Endothelial cell (in vitro differentiated cells): ENCODE results near the gene RAB25. TPM values are rescaled to one million over a fixed set of nuclear protein-coding genes. Genes with fewer than 3 reads are reported as not detected.

Experiments used
- DNase-seq: peaks from one replicate; pipeline ENCODE4 v3.0.0; 2021; ENCODE audit warnings: low spot score
- H3K27ac Mint-ChIP-seq: one replicate; pipeline ENCODE4 v1.8.0; 2021; ENCODE audit warnings: mixed read lengths, inconsistent platforms; ENCODE audit not compliant: unreplicated experiment
- H3K27me3 Mint-ChIP-seq: one replicate; pipeline ENCODE4 v1.8.0; 2021; ENCODE audit warnings: mild to moderate bottlenecking, moderate library complexity, mixed read lengths, inconsistent platforms; ENCODE audit not compliant: unreplicated experiment
- H3K36me3 Mint-ChIP-seq: one replicate; pipeline ENCODE4 v1.8.0; 2021; ENCODE audit warnings: mild to moderate bottlenecking, low read depth, mixed read lengths, inconsistent platforms; ENCODE audit not compliant: unreplicated experiment
- H3K4me1 Mint-ChIP-seq: one replicate; pipeline ENCODE4 v1.8.0; 2021; ENCODE audit warnings: mild to moderate bottlenecking, mixed read lengths, inconsistent platforms; ENCODE audit not compliant: unreplicated experiment
- H3K4me3 Mint-ChIP-seq: one replicate; pipeline ENCODE4 v1.8.0; 2021; ENCODE audit warnings: mild to moderate bottlenecking, mixed read lengths, inconsistent platforms; ENCODE audit not compliant: unreplicated experiment
- H3K9me3 Mint-ChIP-seq: one replicate; pipeline ENCODE4 v1.8.0; 2021; ENCODE audit warnings: mixed read lengths, inconsistent platforms; ENCODE audit not compliant: unreplicated experiment
- long read RNA-seq: library from polyadenylated mRNA; unstranded; transcript quantifications from one replicate; pipeline ENCODE4 v2.0.0, GENCODE V29; 2020; ENCODE audit not compliant: unreplicated experiment
- total RNA-seq: library from RNA; stranded (reverse); fragmentation: NEBNext Ultra II Directional; extraction: Animal tissue kit (Norgen Biotek cat#: 25700); gene quantifications from one replicate; pipeline ENCODE4 v1.2.1, GENCODE V29; 2021; ENCODE audit not compliant: unreplicated experiment
- TF ChIP-seq, protein P1 (sequence below): fragments of 200-600 bp; sonication (generic); IDR thresholded peaks from one replicate; pipeline ENCODE4 v1.5.0; 2021; ENCODE audit warnings: antibody characterized with exemption; ENCODE audit not compliant: unreplicated experiment

The RAB25 gene
- total RNA-seq = 1.6 TPM
- long read RNA-seq, partial matches to known transcripts = 0 of 2 reads
- long read RNA-seq, other reads (novel, unspliced or antisense) = 0 of 2 reads

DNA sequence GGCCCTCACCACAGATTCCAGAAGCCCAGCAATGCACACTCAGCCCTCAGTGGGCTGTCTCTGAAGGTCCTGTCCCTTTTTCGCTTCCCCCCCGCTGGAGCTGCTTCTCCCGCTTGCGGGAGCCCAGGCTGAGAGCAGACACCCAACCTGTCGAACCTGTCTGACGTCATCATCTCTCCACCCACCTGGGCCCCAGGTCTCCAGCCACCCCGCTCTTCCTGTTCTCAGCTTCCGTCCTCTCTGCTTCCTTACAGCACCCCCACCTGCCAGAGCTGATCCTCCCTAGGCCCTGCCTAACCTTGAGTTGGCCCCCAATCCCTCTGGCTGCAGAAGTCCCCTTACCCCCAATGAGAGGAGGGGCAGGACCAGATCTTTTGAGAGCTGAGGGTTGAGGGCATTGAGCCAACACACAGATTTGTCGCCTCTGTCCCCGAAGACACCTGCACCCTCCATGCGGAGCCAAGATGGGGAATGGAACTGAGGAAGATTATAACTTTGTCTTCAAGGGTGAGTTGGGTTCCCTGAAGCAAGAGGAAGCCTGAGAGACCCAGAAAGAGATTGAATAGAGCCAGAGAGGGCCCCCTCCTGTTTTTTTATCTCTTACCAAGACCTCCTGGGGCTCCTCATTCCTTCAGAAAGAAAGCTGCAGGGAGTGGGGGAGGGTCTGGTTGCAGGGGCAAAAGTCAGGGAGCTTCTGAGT lies at the start of gene RAB25:
Gene RAB25 (plus strand): TSS at position 224 of the 700 bp plus-strand sequence. CDS start 241 bp downstream, at position 465.
- DNase-seq = no peak
- Mint-ChIP-seq H3K4me3 (peak within 1 kb of the TSS; percentile 62), H3K27me3 (peaks cover 1% of the 10 kb centered on the region)

DNA sequence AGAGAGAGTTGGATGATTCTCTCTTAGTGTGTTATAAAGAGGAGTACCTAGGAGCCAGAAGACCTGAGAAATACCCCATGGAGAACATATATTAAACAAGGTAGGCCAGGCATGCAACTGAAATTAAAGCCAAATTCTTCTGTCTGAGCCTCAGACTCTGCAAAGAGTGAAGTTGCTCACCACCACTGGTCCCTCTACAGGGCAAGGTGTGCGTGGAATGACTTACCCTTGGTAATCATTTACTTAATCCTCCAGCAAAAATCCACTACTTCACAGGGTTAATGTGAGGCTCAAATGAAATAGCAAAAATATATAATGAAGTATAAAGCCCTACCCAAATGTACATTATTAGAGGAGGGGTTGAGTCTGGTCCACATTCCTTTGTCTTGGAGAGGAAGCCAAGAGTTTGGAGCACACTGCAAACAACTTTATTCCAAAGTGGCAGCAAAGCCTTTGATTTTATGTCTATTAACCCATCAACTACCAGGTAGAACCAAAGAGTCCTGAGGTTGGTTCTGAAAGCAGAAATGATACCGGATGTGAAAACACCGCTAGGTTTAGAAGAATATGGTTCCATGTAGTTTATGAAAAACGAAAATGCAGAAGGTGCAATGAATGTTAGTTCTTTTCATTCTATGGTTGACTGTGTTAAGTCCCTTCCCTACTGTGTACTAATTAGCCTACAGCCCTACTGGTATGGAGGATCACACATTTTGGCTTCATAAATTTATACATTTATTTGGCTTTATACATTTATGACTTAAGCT lies 48.7 kb upstream of the RAB25 start:
- H3K4me3 Mint-ChIP-seq = no peak overlapping the region
- H3K27me3 Mint-ChIP-seq = peaks cover 3% of the 10 kb centered on the region
- H3K4me1 Mint-ChIP-seq = peaks cover 20% of the 10 kb centered on the region

More for the DNA sequence above, at the start of gene RAB25:
- TF ChIP-seq, protein P1, sequence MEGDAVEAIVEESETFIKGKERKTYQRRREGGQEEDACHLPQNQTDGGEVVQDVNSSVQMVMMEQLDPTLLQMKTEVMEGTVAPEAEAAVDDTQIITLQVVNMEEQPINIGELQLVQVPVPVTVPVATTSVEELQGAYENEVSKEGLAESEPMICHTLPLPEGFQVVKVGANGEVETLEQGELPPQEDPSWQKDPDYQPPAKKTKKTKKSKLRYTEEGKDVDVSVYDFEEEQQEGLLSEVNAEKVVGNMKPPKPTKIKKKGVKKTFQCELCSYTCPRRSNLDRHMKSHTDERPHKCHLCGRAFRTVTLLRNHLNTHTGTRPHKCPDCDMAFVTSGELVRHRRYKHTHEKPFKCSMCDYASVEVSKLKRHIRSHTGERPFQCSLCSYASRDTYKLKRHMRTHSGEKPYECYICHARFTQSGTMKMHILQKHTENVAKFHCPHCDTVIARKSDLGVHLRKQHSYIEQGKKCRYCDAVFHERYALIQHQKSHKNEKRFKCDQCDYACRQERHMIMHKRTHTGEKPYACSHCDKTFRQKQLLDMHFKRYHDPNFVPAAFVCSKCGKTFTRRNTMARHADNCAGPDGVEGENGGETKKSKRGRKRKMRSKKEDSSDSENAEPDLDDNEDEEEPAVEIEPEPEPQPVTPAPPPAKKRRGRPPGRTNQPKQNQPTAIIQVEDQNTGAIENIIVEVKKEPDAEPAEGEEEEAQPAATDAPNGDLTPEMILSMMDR = no peak
- peaks cover 10% of the 10 kb centered on the region for H3K4me1 Mint-ChIP-seq
- H3K36me3 Mint-ChIP-seq = peaks cover 9% of the 10 kb centered on the region
- H3K27ac Mint-ChIP-seq = no peak within 1 kb of the TSS
- H3K9me3 Mint-ChIP-seq = no peaks in the 10 kb centered on the region

DNA sequence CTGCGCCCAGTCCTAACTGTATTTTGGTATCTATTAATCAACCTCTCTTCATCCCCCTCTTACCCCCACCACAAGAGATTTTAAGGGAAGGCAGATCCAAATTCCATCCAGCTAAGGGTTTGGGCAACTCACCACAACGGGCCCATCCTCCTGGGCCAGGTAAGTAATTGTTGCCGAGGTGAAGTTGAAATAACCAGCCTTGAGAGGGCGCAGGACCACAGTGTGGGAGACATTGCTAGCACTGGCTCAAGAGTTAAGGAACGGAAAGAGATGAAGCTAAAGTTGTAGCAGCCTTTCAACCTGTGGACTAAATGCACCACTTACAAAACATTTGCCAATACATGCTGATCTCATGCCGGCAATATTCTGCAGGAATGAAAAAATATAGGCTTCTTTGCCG lies 46.1 kb upstream of the RAB25 start:
- H3K27me3 Mint-ChIP-seq = peaks cover 8% of the 10 kb centered on the region
- H3K9me3 Mint-ChIP-seq = no peaks in the 10 kb centered on the region
- H3K4me1 Mint-ChIP-seq = peaks cover 19% of the 10 kb centered on the region
- H3K4me3 Mint-ChIP-seq = no peak overlapping the region
- peak overlapping the region; percentile 42 for H3K27ac Mint-ChIP-seq
- TF ChIP-seq, protein P1 = no peak
- H3K36me3 Mint-ChIP-seq = peaks cover 40% of the 10 kb centered on the region
- no peak for DNase-seq

More for the DNA sequence above, 48.7 kb upstream of the RAB25 start:
- DNase-seq = no peak
- peaks cover 41% of the 10 kb centered on the region for H3K36me3 Mint-ChIP-seq
- H3K9me3 Mint-ChIP-seq = no peaks in the 10 kb centered on the region
- H3K27ac Mint-ChIP-seq = no peak overlapping the region
- TF ChIP-seq, protein P1 = no peak

DNA sequence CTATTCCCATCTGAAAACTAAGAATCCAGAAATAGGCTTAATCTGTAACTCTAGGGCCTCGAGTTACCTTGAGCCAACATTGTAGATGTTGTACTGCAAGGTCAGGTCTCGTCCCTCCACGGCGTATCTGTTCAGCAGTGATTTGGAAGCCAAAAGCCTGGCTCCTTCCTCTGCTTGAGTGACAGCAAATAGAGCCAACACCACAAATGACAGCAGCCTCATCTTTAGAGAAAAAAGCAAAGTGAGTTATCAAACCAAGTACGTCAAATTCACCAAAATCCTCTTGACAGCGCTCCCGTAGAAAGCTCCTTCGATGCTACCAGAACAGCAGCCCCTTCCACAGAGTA lies 41.0 kb upstream of the RAB25 start:
- TF ChIP-seq, protein P1 = no peak
- Mint-ChIP-seq H3K27ac (peak overlapping the region; percentile 98), H3K27me3 (peaks cover 11% of the 10 kb centered on the region), H3K4me3 (peak overlapping the region; percentile 99), H3K36me3 (peaks cover 23% of the 10 kb centered on the region), H3K9me3 (no peaks in the 10 kb centered on the region), H3K4me1 (peaks cover 24% of the 10 kb centered on the region)
- DNase-seq = no peak
